GM18870 (cell line): Measurements from ENCODE around the gene MCRIP1.

Experiments used
- ATAC-seq: cut with Tn5 transposase; IDR thresholded peaks from one replicate; pipeline ENCODE4 v1.9.1; 2021; ENCODE audit warnings: moderate library complexity; ENCODE audit not compliant: unreplicated experiment

MCRIP1 gene

GRCh38 chr17:81860756-81861568 is 27.9 kb upstream of the MCRIP1 start:
- peak; percentile 91 for ATAC-seq

GRCh38 chr17:81859906-81860755 is 27.0 kb upstream of the MCRIP1 start, which contains the start of gene P4HB:
TSS of gene P4HB (minus strand) at chr17:81860535. CDS start at chr17:81860471, 64 bp downstream.
- no peak for ATAC-seq

- no peak for ATAC-seq
These were observed 26.1 kb upstream of the MCRIP1 start for GRCh38 chr17:81858967-81859905.

- no peak for ATAC-seq
These were observed 25.3 kb upstream of the MCRIP1 start for GRCh38 chr17:81858170-81858966.

- no peak for ATAC-seq
These were observed 22.1 kb upstream of the MCRIP1 start for GRCh38 chr17:81854974-81855774.

GRCh38 chr17:81852237-81852636 is 19.1 kb upstream of the MCRIP1 start:
- ATAC-seq, result no peak

GRCh38 chr17:81851423-81851822 is 18.3 kb upstream of the MCRIP1 start:
- no peak for ATAC-seq

- ATAC-seq, result no peak
These were observed 16.4 kb upstream of the MCRIP1 start for GRCh38 chr17:81849457-81849856.

GRCh38 chr17:81846743-81847689 is 13.9 kb upstream of the MCRIP1 start:
- no peak for ATAC-seq

GRCh38 chr17:81845881-81846742 is 13.0 kb upstream of the MCRIP1 start:
- no peak for ATAC-seq

- ATAC-seq, result no peak
These were observed 12.3 kb upstream of the MCRIP1 start for GRCh38 chr17:81845361-81845760.

- ATAC-seq, result no peak
These were observed 11.8 kb upstream of the MCRIP1 start for GRCh38 chr17:81844887-81845286.

- ATAC-seq, result no peak
These were observed 11.3 kb upstream of the MCRIP1 start for GRCh38 chr17:81844327-81844851.

GRCh38 chr17:81843713-81844326 is 10.7 kb upstream of the MCRIP1 start:
- ATAC-seq, result no peak

GRCh38 chr17:81842725-81843504 is 9.8 kb upstream of the MCRIP1 start:
- ATAC-seq, result no peak

- no peak for ATAC-seq
These were observed 9.3 kb upstream of the MCRIP1 start for GRCh38 chr17:81842378-81842724.
